SK-N-SH treated with all-trans-retinoic acid at 6 μM for 48 hours (cell line): ENCODE results near the gene ARR3.

Experiments
- ATAC-seq: fragments of 200-7000 bp; cut with Tn5 transposase; 3 replicates; pipeline ENCODE4 v1.9.1; 2020; ENCODE audit warnings: mild to moderate bottlenecking, moderate library complexity
- ARNTL ChIP-seq: fragments of 450-650 bp; formaldehyde crosslinking; IDR thresholded peaks from 2 replicates; pipeline ENCODE4 v1.5.0; 2020; ENCODE audit warnings: low read depth, mild to moderate bottlenecking, moderate library complexity, borderline replicate concordance
- BACH2 ChIP-seq: fragments of 250-450 bp; sonication (Bioruptor Pico); IDR thresholded peaks from 2 replicates; pipeline ENCODE4 v1.9.0; 2021; ENCODE audit warnings: mild to moderate bottlenecking, borderline replicate concordance
- CREB5 ChIP-seq: fragments of 250-450 bp; sonication (Bioruptor Pico); IDR thresholded peaks from 2 replicates; pipeline ENCODE4 v1.5.1; 2020; ENCODE audit warnings: low read depth, mild to moderate bottlenecking, moderate library complexity
- CSDC2 ChIP-seq: fragments of 250-450 bp; sonication (Bioruptor Pico); IDR thresholded peaks from 2 replicates; pipeline ENCODE4 v1.5.0; 2020; ENCODE audit warnings: mild to moderate bottlenecking, moderate library complexity
- CSRNP3 ChIP-seq: fragments of 250-450 bp; sonication (Bioruptor Pico); IDR thresholded peaks from 2 replicates; pipeline ENCODE4 v1.5.1; 2021; ENCODE audit warnings: mild to moderate bottlenecking, moderate library complexity
- GLIS3 ChIP-seq: fragments of 250-450 bp; sonication (Bioruptor Pico); IDR thresholded peaks from 2 replicates; pipeline ENCODE4 v1.5.0; 2020; ENCODE audit warnings: mild to moderate bottlenecking, moderate library complexity
- ISL1 ChIP-seq: fragments of 250-450 bp; sonication (Bioruptor Pico); IDR thresholded peaks from 2 replicates; pipeline ENCODE4 v2.1.2; 2022; ENCODE audit warnings: mild to moderate bottlenecking, moderate library complexity
- OSR1 ChIP-seq: fragments of 250-450 bp; sonication (Bioruptor Pico); IDR thresholded peaks from 2 replicates; pipeline ENCODE4 v1.8.0; 2022; ENCODE audit warnings: moderate library complexity, mild to moderate bottlenecking, inconsistent platforms
- PATZ1 ChIP-seq: fragments of 250-450 bp; sonication (Bioruptor Pico); IDR thresholded peaks from 2 replicates; pipeline ENCODE4 v1.8.0; 2020; ENCODE audit warnings: mild to moderate bottlenecking, moderate library complexity, borderline replicate concordance
- POU6F1 ChIP-seq: fragments of 250-450 bp; sonication (Bioruptor Pico); IDR thresholded peaks from 2 replicates; pipeline ENCODE4 v1.8.0; 2021; ENCODE audit warnings: low read depth, mild to moderate bottlenecking, moderate library complexity, borderline replicate concordance
- PPARA ChIP-seq: fragments of 250-450 bp; sonication (Bioruptor Pico); IDR thresholded peaks from 2 replicates; pipeline ENCODE4 v1.5.0; 2020; ENCODE audit warnings: mild to moderate bottlenecking, borderline replicate concordance
- RARB ChIP-seq: fragments of 250-450 bp; sonication (Bioruptor Pico); IDR thresholded peaks from 2 replicates; pipeline ENCODE4 v1.8.0; 2021; ENCODE audit warnings: mild to moderate bottlenecking, moderate library complexity
- TCF4 ChIP-seq: fragments of 250-450 bp; sonication (Bioruptor Pico); IDR thresholded peaks from 2 replicates; pipeline ENCODE4 v1.8.0; 2021; ENCODE audit warnings: mild to moderate bottlenecking, moderate library complexity, borderline replicate concordance
- TOX ChIP-seq: fragments of 250-450 bp; sonication (Bioruptor Pico); IDR thresholded peaks from 2 replicates; pipeline ENCODE4 v1.8.0; 2021; ENCODE audit warnings: mild to moderate bottlenecking, moderate library complexity, borderline replicate concordance
- TSHZ2 ChIP-seq: fragments of 250-450 bp; sonication (Bioruptor Pico); IDR thresholded peaks from 2 replicates; pipeline ENCODE4 v1.5.0; 2020; ENCODE audit warnings: mild to moderate bottlenecking, moderate library complexity
- ZC3H10 ChIP-seq: fragments of 250-450 bp; sonication (Bioruptor Pico); IDR thresholded peaks from 2 replicates; pipeline ENCODE4 v1.5.1; 2021; ENCODE audit warnings: mild to moderate bottlenecking, moderate library complexity
- ZFP3 ChIP-seq: fragments of 250-450 bp; sonication (Bioruptor Pico); IDR thresholded peaks from 2 replicates; pipeline ENCODE4 v1.5.0; 2020; ENCODE audit warnings: mild to moderate bottlenecking, moderate library complexity
- ZFP30 ChIP-seq: fragments of 450-650 bp; formaldehyde crosslinking; IDR thresholded peaks from 2 replicates; pipeline ENCODE4 v1.5.0; 2022; ENCODE audit warnings: mild to moderate bottlenecking, moderate library complexity
- ZNF565 ChIP-seq: fragments of 450-650 bp; formaldehyde crosslinking; conservative IDR thresholded peaks from 2 replicates; pipeline ENCODE4 v1.5.0; 2020; ENCODE audit warnings: low read depth, mild to moderate bottlenecking, moderate library complexity
- ZNF70 ChIP-seq: fragments of 450-650 bp; formaldehyde crosslinking; IDR thresholded peaks from 2 replicates; pipeline ENCODE4 v1.5.0; 2020; ENCODE audit warnings: mild to moderate bottlenecking, moderate library complexity
- ZNF8 ChIP-seq: fragments of 450-650 bp; formaldehyde crosslinking; IDR thresholded peaks from 2 replicates; pipeline ENCODE4 v1.5.0; 2020; ENCODE audit warnings: mild to moderate bottlenecking, moderate library complexity

The ARR3 gene

GRCh38 chrX:70268034-70268433 is at the start of gene ARR3:
Gene ARR3 (plus strand): TSS chrX:70268334. CDS start chrX:70269386, 1,052 bp downstream.
- no peak for TF ChIP-seq ZFP3 (CRISPR knock-in tag)
- no peak for TF ChIP-seq CSRNP3 (CRISPR knock-in tag)
- no peak for TF ChIP-seq TOX (CRISPR knock-in tag)
- TF ChIP-seq PPARA (CRISPR knock-in tag), result no peak
- no peak for ATAC-seq

GRCh38 chrX:70219938-70220764 is 48.0 kb upstream of the ARR3 start:
- TF ChIP-seq ZC3H10 (CRISPR knock-in tag) (no peak), ARNTL (no peak), ZNF8 (CRISPR knock-in tag) (no peak), TOX (CRISPR knock-in tag) (no peak), CSDC2 (CRISPR knock-in tag) (no peak), ZFP3 (CRISPR knock-in tag) (no peak), TSHZ2 (CRISPR knock-in tag) (no peak)
- TF ChIP-seq, all 23 proteins: peak for 0
- no peak for ATAC-seq

GRCh38 chrX:70226048-70226447 is 42.1 kb upstream of the ARR3 start:
- no peak for ATAC-seq

More at GRCh38 chrX:70226048-70226447, 42.1 kb upstream of the ARR3 start:
- TF ChIP-seq ZNF70, result no peak
- TF ChIP-seq CSDC2 (CRISPR knock-in tag), result no peak
- TF ChIP-seq GLIS3 (CRISPR knock-in tag), result no peak
- no peak for TF ChIP-seq PATZ1 (CRISPR knock-in tag)
- no peak for TF ChIP-seq TSHZ2 (CRISPR knock-in tag)
- no peak for TF ChIP-seq CSRNP3 (CRISPR knock-in tag)
- no peak for TF ChIP-seq ZNF8 (CRISPR knock-in tag)
- TF ChIP-seq PPARA (CRISPR knock-in tag), result no peak
- TF ChIP-seq TOX (CRISPR knock-in tag), result no peak
- TF ChIP-seq BACH2 (CRISPR knock-in tag), result no peak
- no peak for TF ChIP-seq POU6F1 (CRISPR knock-in tag)
- TF ChIP-seq ISL1 (CRISPR knock-in tag), result no peak
- no peak for TF ChIP-seq ZC3H10 (CRISPR knock-in tag)
- TF ChIP-seq CREB5 (CRISPR knock-in tag), result no peak
- no peak for TF ChIP-seq ZFP30
- no peak for TF ChIP-seq RARB (CRISPR knock-in tag)
- no peak for TF ChIP-seq ZNF565 (CRISPR knock-in tag)
- TF ChIP-seq OSR1 (CRISPR knock-in tag), result no peak
- no peak for TF ChIP-seq ZFP3 (CRISPR knock-in tag)
- no peak for TF ChIP-seq TCF4 (CRISPR knock-in tag)
